GM12801 (cell line): ENCODE results near the gene UBE2E1.

ENCODE experiments used
- TF ChIP-seq, protein P1 (sequence below): IDR thresholded peaks from one replicate; pipeline ENCODE4 v1.5.1; 2011; ENCODE audit warnings: control low read depth; ENCODE audit not compliant: insufficient read length; ENCODE audit errors: extremely low read depth

The UBE2E1 gene

DNA sequence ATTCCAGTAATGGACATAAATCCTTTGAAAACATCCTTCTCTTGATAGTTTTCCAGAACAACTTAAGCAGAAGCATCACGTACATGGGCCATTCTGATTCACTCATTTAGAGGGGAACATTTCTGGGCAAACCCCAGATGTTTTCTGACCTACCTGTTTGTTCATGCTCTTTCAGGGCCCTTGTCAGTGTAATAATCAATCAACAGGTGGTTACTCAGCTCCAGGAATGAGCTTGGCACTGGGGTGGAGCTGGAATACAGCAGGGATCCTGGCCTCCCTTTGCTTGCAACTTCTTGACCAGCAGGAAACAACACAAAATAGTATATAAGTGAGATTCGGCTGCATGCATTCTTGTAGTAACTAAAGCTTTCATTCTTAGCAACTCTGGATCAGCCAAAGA is 9.2 kb upstream of the UBE2E1 start:
- TF ChIP-seq, protein P1, sequence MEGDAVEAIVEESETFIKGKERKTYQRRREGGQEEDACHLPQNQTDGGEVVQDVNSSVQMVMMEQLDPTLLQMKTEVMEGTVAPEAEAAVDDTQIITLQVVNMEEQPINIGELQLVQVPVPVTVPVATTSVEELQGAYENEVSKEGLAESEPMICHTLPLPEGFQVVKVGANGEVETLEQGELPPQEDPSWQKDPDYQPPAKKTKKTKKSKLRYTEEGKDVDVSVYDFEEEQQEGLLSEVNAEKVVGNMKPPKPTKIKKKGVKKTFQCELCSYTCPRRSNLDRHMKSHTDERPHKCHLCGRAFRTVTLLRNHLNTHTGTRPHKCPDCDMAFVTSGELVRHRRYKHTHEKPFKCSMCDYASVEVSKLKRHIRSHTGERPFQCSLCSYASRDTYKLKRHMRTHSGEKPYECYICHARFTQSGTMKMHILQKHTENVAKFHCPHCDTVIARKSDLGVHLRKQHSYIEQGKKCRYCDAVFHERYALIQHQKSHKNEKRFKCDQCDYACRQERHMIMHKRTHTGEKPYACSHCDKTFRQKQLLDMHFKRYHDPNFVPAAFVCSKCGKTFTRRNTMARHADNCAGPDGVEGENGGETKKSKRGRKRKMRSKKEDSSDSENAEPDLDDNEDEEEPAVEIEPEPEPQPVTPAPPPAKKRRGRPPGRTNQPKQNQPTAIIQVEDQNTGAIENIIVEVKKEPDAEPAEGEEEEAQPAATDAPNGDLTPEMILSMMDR: no peak

GRCh38 chr3:23797491-23797890 is 8.3 kb upstream of the UBE2E1 start:
- TF ChIP-seq, protein P1: no peak

DNA sequence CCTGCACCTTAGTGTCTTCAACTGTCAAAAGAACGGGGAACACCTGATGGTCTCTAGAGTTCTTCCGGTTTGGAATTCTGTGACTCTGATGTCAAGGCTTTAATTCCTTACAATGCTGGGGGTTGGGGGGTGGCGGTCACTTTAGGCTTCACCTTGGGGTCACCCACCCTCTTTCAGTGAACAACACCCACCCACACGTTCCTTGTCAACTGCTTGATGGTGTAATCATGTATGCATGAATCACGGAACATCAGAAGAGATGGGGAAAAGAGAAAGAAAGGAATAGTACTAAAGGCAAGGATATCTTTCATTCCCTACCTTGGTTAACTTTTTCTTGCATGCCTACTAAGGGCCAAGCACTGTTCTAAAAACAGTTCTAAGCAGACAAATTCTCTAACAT is 7.3 kb upstream of the UBE2E1 start:
- TF ChIP-seq, protein P1: no peak

GRCh38 chr3:23798876-23799275 is 6.9 kb upstream of the UBE2E1 start:
- TF ChIP-seq, protein P1: no peak

DNA sequence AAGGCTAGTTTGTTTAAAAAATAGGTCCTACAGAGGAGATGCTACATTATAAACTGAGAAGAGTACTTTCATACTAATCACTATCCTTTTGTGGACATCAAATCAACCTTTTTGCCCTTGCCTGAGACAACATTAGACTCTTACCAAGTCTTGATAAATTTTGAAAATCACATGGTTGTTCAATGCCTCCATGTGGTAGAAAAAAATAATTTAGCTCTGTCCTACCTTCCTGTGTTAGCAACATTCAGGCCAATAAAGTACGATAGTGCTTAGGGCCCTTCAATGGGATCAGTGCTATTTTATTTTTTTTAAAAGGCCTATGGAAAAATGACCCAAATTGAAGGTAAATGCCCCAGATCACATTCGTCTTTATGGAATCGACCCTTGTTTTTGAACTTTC is 5.0 kb upstream of the UBE2E1 start:
- TF ChIP-seq, protein P1: no peak

GRCh38 chr3:23804441-23805209 is 1.1 kb upstream of the UBE2E1 start:
- TF ChIP-seq, protein P1: no peak

GRCh38 chr3:23805210-23805632 is 534 bp upstream of the UBE2E1 start:
- TF ChIP-seq, protein P1: no peak
